Stimulated activated CD4-positive, alpha-beta T cell treated with anti-CD3 and anti-CD28 coated beads, Interleukin-15, amount 100 ng/mL, for 48 hours (primary cell): ENCODE results near the gene ACER1.
"Not testable (repeated sequence)": the region's sequence is repeated elsewhere in the genome, so short reads cannot be mapped to it uniquely, and the experiment has no call there.

Experiments
- DNase-seq, 2 donors: peaks; one replicate each; pipeline ENCODE4 v3.0.0-alpha.2; 2020; ENCODE audit warnings: low read depth in 2 of 2

Gene ACER1

GRCh38 chr19:6333439-6333838 lies at the start of gene ACER1:
TSS of gene ACER1 (minus strand) at chr19:6333612. CDS start at chr19:6333551, 61 bp downstream.
- no peak for DNase-seq

- DNase-seq: no peak
Observed at GRCh38 chr19:6383188-6383587, 49.8 kb upstream of the ACER1 start.

- no peak for DNase-seq
Observed at GRCh38 chr19:6381030-6381750, 47.8 kb upstream of the ACER1 start.

GRCh38 chr19:6379744-6380143 lies 46.3 kb upstream of the ACER1 start:
- no peak for DNase-seq

GRCh38 chr19:6378486-6378885 lies 45.1 kb upstream of the ACER1 start:
- no peak for DNase-seq

- no peak for DNase-seq
Observed at GRCh38 chr19:6378041-6378440, 44.6 kb upstream of the ACER1 start.

- DNase-seq: no peak
Observed at GRCh38 chr19:6376512-6377190, 43.2 kb upstream of the ACER1 start.

GRCh38 chr19:6375411-6376010 lies 42.1 kb upstream of the ACER1 start, which contains the start of gene PSPN:
TSS of gene PSPN (minus strand) at chr19:6375933. CDS start at chr19:6375849, 84 bp downstream.
- no peak for DNase-seq

GRCh38 chr19:6374711-6375410 lies 41.4 kb upstream of the ACER1 start:
- no peak for DNase-seq

GRCh38 chr19:6374161-6374709 lies 40.8 kb upstream of the ACER1 start:
- no peak for DNase-seq

- no peak for DNase-seq
Observed at GRCh38 chr19:6373813-6374108, 40.3 kb upstream of the ACER1 start.

GRCh38 chr19:6373096-6373812 lies 39.8 kb upstream of the ACER1 start:
- peak; percentile 100 for DNase-seq

GRCh38 chr19:6372594-6373095 lies 39.2 kb upstream of the ACER1 start, which contains the start of gene ALKBH7:
TSS of gene ALKBH7 (plus strand) at chr19:6372794. CDS start at chr19:6372821, 27 bp downstream.
- peak; percentile 96 for DNase-seq

GRCh38 chr19:6364353-6364752 lies 30.9 kb upstream of the ACER1 start:
- DNase-seq: no peak

- DNase-seq: peak in 1 of 2 donors; percentile 9
Observed at GRCh38 chr19:6362351-6362801, 29.0 kb upstream of the ACER1 start.

GRCh38 chr19:6362027-6362350 lies 28.6 kb upstream of the ACER1 start:
- DNase-seq: no peak

GRCh38 chr19:6360857-6361216 lies 27.4 kb upstream of the ACER1 start:
- not testable (repeated sequence) for DNase-seq

- DNase-seq: not testable (repeated sequence)
Observed at GRCh38 chr19:6360445-6360844, 27.0 kb upstream of the ACER1 start.

GRCh38 chr19:6359568-6360341 lies 26.3 kb upstream of the ACER1 start:
- no peak for DNase-seq

- DNase-seq: no peak
Observed at GRCh38 chr19:6358003-6358402, 24.6 kb upstream of the ACER1 start.
